Measurements from ENCODE around the gene NPAS2. TPM values are rescaled to one million over a fixed set of nuclear protein-coding genes. Genes with fewer than 3 reads are reported as not detected.

The NPAS2 gene
- total RNA-seq, 2 donors from 2014 or later: 1.1 to 1.6 TPM

GRCh38 chr2:100938031-100939026 lies 118.4 kb downstream of the NPAS2 start:
- peak; percentile 21 for DNase-seq
- no peaks in the 10 kb centered on the region for H3K36me3 ChIP-seq (ENCODE audit: control insufficient read depth, insufficient read depth, low read length)
- Mint-ChIP-seq H3K9me3 (no peaks in the 10 kb centered on the region), H3K36me3 (ENCODE audit: low read depth) (no peaks in the 10 kb centered on the region), H3K27me3 (ENCODE audit: insufficient read depth) (no peaks in the 10 kb centered on the region), H3K4me1 (no peaks in the 10 kb centered on the region), H3K4me3 (no peak overlapping the region), H3K27ac (no peak overlapping the region)
- no peaks in the 10 kb centered on the region for H3K4me1 ChIP-seq (ENCODE audit: control insufficient read depth, insufficient read depth, low read length)
- H3K27ac ChIP-seq (ENCODE audit: low read depth, low read length): no peak overlapping the region
- TF ChIP-seq, protein P1, sequence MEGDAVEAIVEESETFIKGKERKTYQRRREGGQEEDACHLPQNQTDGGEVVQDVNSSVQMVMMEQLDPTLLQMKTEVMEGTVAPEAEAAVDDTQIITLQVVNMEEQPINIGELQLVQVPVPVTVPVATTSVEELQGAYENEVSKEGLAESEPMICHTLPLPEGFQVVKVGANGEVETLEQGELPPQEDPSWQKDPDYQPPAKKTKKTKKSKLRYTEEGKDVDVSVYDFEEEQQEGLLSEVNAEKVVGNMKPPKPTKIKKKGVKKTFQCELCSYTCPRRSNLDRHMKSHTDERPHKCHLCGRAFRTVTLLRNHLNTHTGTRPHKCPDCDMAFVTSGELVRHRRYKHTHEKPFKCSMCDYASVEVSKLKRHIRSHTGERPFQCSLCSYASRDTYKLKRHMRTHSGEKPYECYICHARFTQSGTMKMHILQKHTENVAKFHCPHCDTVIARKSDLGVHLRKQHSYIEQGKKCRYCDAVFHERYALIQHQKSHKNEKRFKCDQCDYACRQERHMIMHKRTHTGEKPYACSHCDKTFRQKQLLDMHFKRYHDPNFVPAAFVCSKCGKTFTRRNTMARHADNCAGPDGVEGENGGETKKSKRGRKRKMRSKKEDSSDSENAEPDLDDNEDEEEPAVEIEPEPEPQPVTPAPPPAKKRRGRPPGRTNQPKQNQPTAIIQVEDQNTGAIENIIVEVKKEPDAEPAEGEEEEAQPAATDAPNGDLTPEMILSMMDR (conservative IDR thresholded peaks at IDR 0.05): no peak
- 84 to 94% methylated on average over 5 to 15 of the region's 15 CpGs for WGBS, 2 experiments (ENCODE audit: insufficient coverage in 1 of 2, insufficient read length in 1 of 2)
- H3K27me3 ChIP-seq (ENCODE audit: control insufficient read depth, insufficient read depth, low read length, poor library complexity, severe bottlenecking): no peaks in the 10 kb centered on the region
- no peak overlapping the region for H3K4me3 ChIP-seq (ENCODE audit: low read length)
- no peak overlapping the region for H3K9ac ChIP-seq (ENCODE audit: extremely low read depth, low read length, poor library complexity, severe bottlenecking)
- H3K9me3 ChIP-seq (ENCODE audit: control insufficient read depth, low read length): no peaks in the 10 kb centered on the region

GRCh38 chr2:100939445-100939844 lies 119.5 kb downstream of the NPAS2 start:
- no peaks in the 10 kb centered on the region for H3K27me3 ChIP-seq (ENCODE audit: control insufficient read depth, insufficient read depth, low read length, poor library complexity, severe bottlenecking)
- Mint-ChIP-seq H3K36me3 (ENCODE audit: low read depth) (no peaks in the 10 kb centered on the region), H3K4me3 (no peak overlapping the region), H3K27me3 (ENCODE audit: insufficient read depth) (no peaks in the 10 kb centered on the region), H3K9me3 (no peaks in the 10 kb centered on the region), H3K27ac (no peak overlapping the region), H3K4me1 (no peaks in the 10 kb centered on the region)
- DNase-seq: no peak
- no peak overlapping the region for H3K27ac ChIP-seq (ENCODE audit: low read depth, low read length)
- 93 to 100% methylated on average over 4 to 6 of the region's 6 CpGs for WGBS, 2 experiments (ENCODE audit: insufficient coverage in 1 of 2, insufficient read length in 1 of 2)
- no peak overlapping the region for H3K9ac ChIP-seq (ENCODE audit: extremely low read depth, low read length, poor library complexity, severe bottlenecking)
- no peak overlapping the region for H3K4me3 ChIP-seq (ENCODE audit: low read length)
- no peaks in the 10 kb centered on the region for H3K9me3 ChIP-seq (ENCODE audit: control insufficient read depth, low read length)
- H3K4me1 ChIP-seq (ENCODE audit: control insufficient read depth, insufficient read depth, low read length): no peaks in the 10 kb centered on the region
- H3K36me3 ChIP-seq (ENCODE audit: control insufficient read depth, insufficient read depth, low read length): no peaks in the 10 kb centered on the region
- TF ChIP-seq, protein P1 (conservative IDR thresholded peaks at IDR 0.05): no peak

GRCh38 chr2:100940240-100940639 lies 120.3 kb downstream of the NPAS2 start:
- WGBS, 2 experiments (ENCODE audit: insufficient coverage in 1 of 2, insufficient read length in 1 of 2): 87 to 95% methylated on average over 4 of the region's 4 CpGs
- Mint-ChIP-seq H3K4me3 (no peak overlapping the region), H3K36me3 (ENCODE audit: low read depth) (no peaks in the 10 kb centered on the region)

More at GRCh38 chr2:100940240-100940639, 120.3 kb downstream of the NPAS2 start:
- Mint-ChIP-seq H3K9me3 (no peaks in the 10 kb centered on the region), H3K27ac (no peak overlapping the region), H3K27me3 (ENCODE audit: insufficient read depth) (no peaks in the 10 kb centered on the region), H3K4me1 (no peaks in the 10 kb centered on the region)
- DNase-seq: no peak
- no peaks in the 10 kb centered on the region for H3K36me3 ChIP-seq (ENCODE audit: control insufficient read depth, insufficient read depth, low read length)
- TF ChIP-seq, protein P1 (conservative IDR thresholded peaks at IDR 0.05): no peak
- no peaks in the 10 kb centered on the region for H3K9me3 ChIP-seq (ENCODE audit: control insufficient read depth, low read length)
- H3K4me3 ChIP-seq (ENCODE audit: low read length): no peak overlapping the region
- no peak overlapping the region for H3K9ac ChIP-seq (ENCODE audit: extremely low read depth, low read length, poor library complexity, severe bottlenecking)
- H3K27ac ChIP-seq (ENCODE audit: low read depth, low read length): no peak overlapping the region
- no peaks in the 10 kb centered on the region for H3K27me3 ChIP-seq (ENCODE audit: control insufficient read depth, insufficient read depth, low read length, poor library complexity, severe bottlenecking)
- no peaks in the 10 kb centered on the region for H3K4me1 ChIP-seq (ENCODE audit: control insufficient read depth, insufficient read depth, low read length)
